H9 (cell line): ENCODE results near the gene HKDC1. TPM values are rescaled to one million over a fixed set of nuclear protein-coding genes. Genes with fewer than 3 reads are reported as not detected.

ENCODE experiments used
- DNase-seq: peaks from one replicate; pipeline ENCODE4 v3.0.0-alpha.2; 2017
- H2AFZ ChIP-seq: one replicate; pipeline ENCODE4 v1.6.1; 2013; ENCODE audit warnings: mild to moderate bottlenecking, low read length, control low read depth, moderate library complexity
- H2AK5ac ChIP-seq: 2 replicates; pipeline ENCODE4 v1.6.1; 2013; ENCODE audit warnings: low read length, control low read depth, mixed read lengths; ENCODE audit not compliant: insufficient read length
- H2BK120ac ChIP-seq: one replicate; pipeline ENCODE4 v1.6.1; 2013; ENCODE audit warnings: low read depth, mild to moderate bottlenecking, low read length, control low read depth, inconsistent platforms; ENCODE audit not compliant: poor library complexity, severe bottlenecking
- H2BK12ac ChIP-seq: 2 replicates; pipeline ENCODE4 v1.6.1; 2013; ENCODE audit warnings: low read length, control low read depth, mixed read lengths, low read depth; ENCODE audit not compliant: insufficient read length
- H2BK15ac ChIP-seq: 2 replicates; pipeline ENCODE4 v1.6.1; 2013; ENCODE audit warnings: low read depth, low read length, control low read depth
- H2BK20ac ChIP-seq: one replicate; pipeline ENCODE4 v1.6.1; 2013; ENCODE audit warnings: low read depth, mild to moderate bottlenecking, low read length, control low read depth, inconsistent platforms; ENCODE audit not compliant: poor library complexity, severe bottlenecking
- H2BK5ac ChIP-seq: 2 replicates; pipeline ENCODE4 v1.6.1; 2013; ENCODE audit warnings: low read length, control low read depth, mixed read lengths; ENCODE audit not compliant: insufficient read length
- H3K14ac ChIP-seq: 2 replicates; pipeline ENCODE4 v1.6.1; 2013; ENCODE audit warnings: low read length, control low read depth; ENCODE audit not compliant: insufficient read depth
- H3K18ac ChIP-seq: 2 replicates; pipeline ENCODE4 v1.6.1; 2013; ENCODE audit warnings: low read depth, mild to moderate bottlenecking, mixed read lengths, low read length, control low read depth; ENCODE audit not compliant: insufficient read length
- H3K23ac ChIP-seq: 2 replicates; pipeline ENCODE4 v1.6.1; 2013; ENCODE audit warnings: low read length, control low read depth, mixed read lengths, low read depth; ENCODE audit not compliant: insufficient read length
- H3K23me2 ChIP-seq: 2 replicates; pipeline ENCODE4 v1.6.1; 2013; ENCODE audit warnings: low read depth, mild to moderate bottlenecking, mixed read lengths, low read length, control low read depth; ENCODE audit not compliant: insufficient read length, poor library complexity, severe bottlenecking
- H3K27ac ChIP-seq: 2 replicates; pipeline ENCODE4 v1.5.1; 2013; ENCODE audit warnings: low read length, control low read depth, mixed read lengths, low read depth; ENCODE audit not compliant: insufficient read length
- H3K27me3 ChIP-seq: 2 replicates; pipeline ENCODE4 v1.6.1; 2013; ENCODE audit warnings: low read length, control low read depth, inconsistent platforms; ENCODE audit not compliant: insufficient read depth
- H3K4ac ChIP-seq: 2 replicates; pipeline ENCODE4 v1.6.1; 2013; ENCODE audit warnings: low read depth, mild to moderate bottlenecking, control low read depth, inconsistent platforms, low read length, moderate library complexity
- H3K4me1 ChIP-seq: 2 replicates; pipeline ENCODE4 v1.6.1; 2013; ENCODE audit warnings: low read length, control low read depth, inconsistent platforms; ENCODE audit not compliant: insufficient read depth
- H3K4me2 ChIP-seq: 2 replicates; pipeline ENCODE4 v1.6.1; 2013; ENCODE audit warnings: low read length, control low read depth, mixed read lengths; ENCODE audit not compliant: insufficient read length, insufficient read depth
- H3K56ac ChIP-seq: 2 replicates; pipeline ENCODE4 v1.6.1; 2013; ENCODE audit warnings: low read depth, mild to moderate bottlenecking, mixed read lengths, low read length, control low read depth; ENCODE audit not compliant: insufficient read length
- H3K79me1 ChIP-seq: 2 replicates; pipeline ENCODE4 v1.6.1; 2013; ENCODE audit warnings: low read depth, mild to moderate bottlenecking, moderate library complexity, low read length, control low read depth, inconsistent platforms; ENCODE audit not compliant: insufficient read depth, poor library complexity, severe bottlenecking
- H3K79me2 ChIP-seq: 2 replicates; pipeline ENCODE4 v1.6.1; 2013; ENCODE audit warnings: low read length, control low read depth, inconsistent platforms; ENCODE audit not compliant: insufficient read depth
- H3K9ac ChIP-seq: 2 replicates; pipeline ENCODE4 v1.6.1; 2013; ENCODE audit warnings: low read length, control low read depth, mixed read lengths; ENCODE audit not compliant: insufficient read length; ENCODE audit errors: extremely low read depth
- H3K9me3 ChIP-seq: one replicate; pipeline ENCODE4 v1.6.1; 2013; ENCODE audit warnings: low read depth, low read length, inconsistent platforms; ENCODE audit not compliant: control insufficient read depth
- H3T11ph ChIP-seq: one replicate; pipeline ENCODE4 v1.6.1; 2013; ENCODE audit warnings: mild to moderate bottlenecking, low read length, control low read depth, inconsistent platforms
- H4K20me1 ChIP-seq: one replicate; pipeline ENCODE4 v1.6.1; 2013; ENCODE audit not compliant: control insufficient read depth, insufficient read length, insufficient read depth
- H4K5ac ChIP-seq: 2 replicates; pipeline ENCODE4 v1.6.1; 2013; ENCODE audit warnings: low read depth, mild to moderate bottlenecking, mixed read lengths, low read length, control low read depth; ENCODE audit not compliant: insufficient read length
- H4K8ac ChIP-seq: replicated peaks from 2 replicates; pipeline ENCODE4 v1.6.1; 2013; ENCODE audit warnings: low read length, control low read depth, mixed read lengths, low read depth; ENCODE audit not compliant: insufficient read length
- H4K91ac ChIP-seq: 2 replicates; pipeline ENCODE4 v1.6.1; 2013; ENCODE audit warnings: low read depth, mild to moderate bottlenecking, moderate library complexity, mixed read lengths, low read length, control low read depth; ENCODE audit not compliant: insufficient read length
- H3K27ac Mint-ChIP-seq, 3 experiments: 2 replicates in 2 of 3; 3 replicates in 1 of 3; pipeline ENCODE4 v1.8.0; 2020 to 2021; ENCODE audit warnings: mixed read lengths in 3 of 3, mild to moderate bottlenecking in 1 of 3, moderate library complexity in 1 of 3
- H3K27me3 Mint-ChIP-seq: 2 replicates; pipeline ENCODE4 v1.8.0; 2021; ENCODE audit warnings: low read depth, mild to moderate bottlenecking, moderate library complexity, mixed read lengths
- H3K36me3 Mint-ChIP-seq, 3 experiments: 2 replicates in 2 of 3; 3 replicates in 1 of 3; pipeline ENCODE4 v1.8.0; 2020 to 2021; ENCODE audit warnings: low read depth in 3 of 3, mixed read lengths in 3 of 3; ENCODE audit not compliant: insufficient read depth in 1 of 3
- H3K4me1 Mint-ChIP-seq, 2 experiments: 2 replicates each; pipeline ENCODE4 v1.8.0; 2020; ENCODE audit warnings: mixed read lengths in 2 of 2
- H3K4me3 Mint-ChIP-seq, 2 experiments: 2 replicates in 1 of 2; 3 replicates in 1 of 2; pipeline ENCODE4 v1.8.0; 2020 to 2021; ENCODE audit warnings: mild to moderate bottlenecking in 2 of 2, mixed read lengths in 2 of 2, moderate library complexity in 1 of 2
- H3K9me3 Mint-ChIP-seq, 2 experiments: 2 replicates in 1 of 2; 3 replicates in 1 of 2; pipeline ENCODE4 v1.8.0; 2020; ENCODE audit warnings: mild to moderate bottlenecking in 2 of 2, mixed read lengths in 2 of 2, moderate library complexity in 1 of 2
- CTCF ChIP-seq: fragments of 200-600 bp; sonication (generic); conservative IDR thresholded peaks from 3 replicates; pipeline ENCODE4 v1.8.0; 2021; ENCODE audit warnings: antibody characterized with exemption, mild to moderate bottlenecking
- WGBS: extraction: QIAGEN DNeasy Blood & Tissue Kit; methylation state at CpG from one replicate; pipeline ENCODE4 v1.1.7; 2013; ENCODE audit warnings: missing lambda C conversion rate, low lambda C conversion rate, mixed read lengths; ENCODE audit not compliant: insufficient read length; ENCODE audit errors: extremely low coverage; 5-methylcytosine and 5-hydroxymethylcytosine counted together
- total RNA-seq: library from RNA; stranded (reverse); gene quantifications from 2 replicates; pipeline ENCODE4 v1.2.1, GENCODE V29; 2021

HKDC1 gene
- total RNA-seq, 1 experiment from 2014 or later: not detected

GRCh38 chr10:69186524-69186923 is 33.6 kb upstream of the HKDC1 start:
- Histone ChIP-seq H3T11ph (no peak overlapping the region), H3K18ac (no peak overlapping the region), H3K79me1 (peaks cover 15% of the 10 kb centered on the region), H3K23me2 (no peaks in the 10 kb centered on the region), H2BK15ac (no peak overlapping the region), H3K23ac (no peak overlapping the region), H2BK120ac (no peak overlapping the region), H2AK5ac (no peak overlapping the region), H4K5ac (no peak overlapping the region), H4K91ac (no peak overlapping the region), H4K8ac (no peak overlapping the region), H3K4me1 (no peaks in the 10 kb centered on the region), H3K79me2 (peaks cover 12% of the 10 kb centered on the region; the same call in 1 of the 2 replicates), H3K56ac (no peak overlapping the region), H3K27ac (no peak overlapping the region), H2BK5ac (no peak overlapping the region), H4K20me1 (no peaks in the 10 kb centered on the region), H3K4ac (no peak overlapping the region), H3K9me3 (no peaks in the 10 kb centered on the region), H2BK20ac (no peak overlapping the region), H3K27me3 (no peaks in the 10 kb centered on the region), H2BK12ac (no peak overlapping the region), H3K4me2 (no peak overlapping the region), H3K14ac (no peak overlapping the region), H3K9ac (no peak overlapping the region), H2AFZ (no peak overlapping the region)
- H3K27ac Mint-ChIP-seq: no peak overlapping the region
- DNase-seq: no peak
- no peaks in the 10 kb centered on the region for H3K9me3 Mint-ChIP-seq
- H3K36me3 Mint-ChIP-seq: peaks cover 17 to 70% (median 56%) of the 10 kb centered on the region in 3 experiments; a peak in 6 of 7 replicates
- H3K27me3 Mint-ChIP-seq: no peaks in the 10 kb centered on the region
- H3K4me3 Mint-ChIP-seq: no peak overlapping the region
- WGBS: no CpG with 5 or more reads among the region's 1 CpG
- peaks cover 0 to under 1% of the 10 kb centered on the region in 2 experiments; a peak in 2 of 4 replicates for H3K4me1 Mint-ChIP-seq
- no peak for TF ChIP-seq CTCF
